GM12878 (cell line): ENCODE data around the gene SSR3. TPM values are rescaled to one million over a fixed set of nuclear protein-coding genes. Genes with fewer than 3 reads are reported as not detected.

Experiments
- ATAC-seq: fragments of 200-7000 bp; cut with Tn5 transposase; 3 replicates; pipeline ENCODE4 v1.9.1; 2020; ENCODE audit warnings: mild to moderate bottlenecking, moderate library complexity
- BruUV-seq: library from RNA; stranded (reverse); fragments of 400-500 nt; replicated peaks from 2 replicates; lab custom pipeline; 2021; lab: Mats Ljungman, UMichigan
- CTCF ChIA-PET: fragments of 300-600 bp; sonication (Branson Sonifier 250); formaldehyde crosslinking; extraction: SDS; loops from one replicate; lab custom pipeline; 2021; ENCODE audit warnings: inconsistent platforms; lab: Yijun Ruan, JAX
- POLR2A ChIA-PET: fragments of 350-600 bp; formaldehyde crosslinking; extraction: SDS; loops from one replicate; lab custom pipeline; 2021; ENCODE audit warnings: inconsistent platforms; lab: Charles Lee
- RAD21 ChIA-PET: fragments of 300-600 bp; sonication (Branson Sonifier 250); formaldehyde crosslinking; loops from one replicate; lab custom pipeline; 2023; ENCODE audit warnings: antibody characterized with exemption; ENCODE audit not compliant: unreplicated experiment; lab: Charles Lee
- SMC1A ChIA-PET: fragments of 300-600 bp; sonication (Branson Sonifier 250); formaldehyde crosslinking; loops from one replicate; lab custom pipeline; 2023; ENCODE audit not compliant: unreplicated experiment, uncharacterized antibody; lab: Charles Lee
- DNase-seq: peaks from one replicate; pipeline ENCODE4 v3.0.0-alpha.2; 2011; ENCODE audit warnings: low read depth, low spot score
- FAIRE-seq: peaks from 3 replicates; lab custom pipeline; 2011; peaks lifted over from hg19 to GRCh38; lab: Jason Lieb, UNC
- H2AFZ ChIP-seq: 2 replicates; pipeline ENCODE4 v1.6.0; 2011; ENCODE audit warnings: low read depth, low read length, control low read depth; ENCODE audit not compliant: control insufficient read depth
- H3K27ac ChIP-seq: 2 replicates; pipeline ENCODE4 v1.5.1; 2011; ENCODE audit warnings: control low read depth; ENCODE audit not compliant: control insufficient read depth, insufficient read depth
- H3K27me3 ChIP-seq, 2 experiments: replicated peaks in 1 of 2; 2 replicates each; pipeline versions ENCODE4 v1.6.0 to v1.6.1; 2011; ENCODE audit warnings: low read length in 1 of 2; ENCODE audit not compliant: control insufficient read depth in 2 of 2, insufficient read depth in 2 of 2
- H3K36me3 ChIP-seq, 2 experiments: 2 replicates each; pipeline ENCODE4 v1.5.1; 2011; ENCODE audit warnings: low read length in 1 of 2; ENCODE audit not compliant: control insufficient read depth in 2 of 2, insufficient read depth in 2 of 2
- H3K4me1 ChIP-seq: 2 replicates; pipeline ENCODE4 v1.6.1; 2011; ENCODE audit warnings: mild to moderate bottlenecking, low read length, moderate library complexity, mixed read lengths; ENCODE audit not compliant: control insufficient read depth, insufficient read depth
- H3K4me2 ChIP-seq: 2 replicates; pipeline ENCODE4 v1.6.0; 2011; ENCODE audit warnings: control low read depth; ENCODE audit not compliant: control insufficient read depth, insufficient read depth
- H3K4me3 ChIP-seq: fragments of 200-600 bp; sonication (generic); 2 replicates; pipeline ENCODE4 v1.5.1; 2016
- H3K79me2 ChIP-seq: 2 replicates; pipeline ENCODE4 v1.6.0; 2011; ENCODE audit warnings: low read length; ENCODE audit not compliant: control insufficient read depth, insufficient read depth
- H3K9ac ChIP-seq: 2 replicates; pipeline ENCODE4 v1.8.0; 2011; ENCODE audit warnings: low read length, control low read depth, mixed read lengths; ENCODE audit not compliant: control insufficient read depth, insufficient read depth
- H3K9me3 ChIP-seq: replicated peaks from 3 replicates; pipeline ENCODE4 v1.5.1; 2011; ENCODE audit warnings: mild to moderate bottlenecking, low read length; ENCODE audit not compliant: control insufficient read depth, insufficient read depth
- H4K20me1 ChIP-seq: 2 replicates; pipeline ENCODE4 v1.6.0; 2011; ENCODE audit not compliant: control insufficient read depth, insufficient read depth
- EED ChIP-seq: sonication (generic); IDR thresholded peaks from 2 replicates; pipeline ENCODE4 v1.6.1; 2016; ENCODE audit warnings: antibody characterized with exemption, low read depth
- FOXM1 ChIP-seq: IDR thresholded peaks from 2 replicates; pipeline ENCODE4 v1.6.1; 2012; ENCODE audit warnings: low read depth, mild to moderate bottlenecking, inconsistent platforms, low read length, moderate library complexity
- IKZF1 ChIP-seq: fragments of 450-650 bp; conservative IDR thresholded peaks from 2 replicates; pipeline ENCODE4 v1.6.1; 2017; ENCODE audit warnings: antibody characterized with exemption, mild to moderate bottlenecking
- NR2C1 ChIP-seq: fragments of 450-650 bp; IDR thresholded peaks from 2 replicates; pipeline ENCODE4 v1.6.1; 2017; ENCODE audit warnings: antibody characterized with exemption, mild to moderate bottlenecking, moderate library complexity
- SIN3A ChIP-seq: IDR thresholded peaks from 2 replicates; pipeline ENCODE4 v1.6.1; 2012; ENCODE audit warnings: low read depth, low read length, improper control_type of control experiment
- SIX5 ChIP-seq: IDR thresholded peaks from 2 replicates; pipeline ENCODE4 v1.6.1; 2011; ENCODE audit warnings: mild to moderate bottlenecking, low read depth, low read length, moderate library complexity; ENCODE audit not compliant: severe bottlenecking
- TCF7 ChIP-seq: IDR thresholded peaks from 2 replicates; pipeline ENCODE4 v1.6.1; 2014; ENCODE audit warnings: antibody characterized with exemption, borderline replicate concordance
- ZBTB33 ChIP-seq: fragments of 450-650 bp; IDR thresholded peaks from 2 replicates; pipeline ENCODE4 v1.6.1; 2017; ENCODE audit warnings: mild to moderate bottlenecking
- WGBS: methylation state at CpG from one replicate; pipeline ENCODE4 v1.1.6; 2016; ENCODE audit warnings: low lambda C conversion rate; ENCODE audit not compliant: insufficient replicate concordance, insufficient coverage; ENCODE audit errors: missing lambda C conversion rate; 5-methylcytosine and 5-hydroxymethylcytosine counted together
- in situ Hi-C: fragments of 300-500 bp; cut with MboI; formaldehyde crosslinking; loops from 9 replicates; pipeline ENCODE4 v1.14.3; 2018; ENCODE audit warnings: mixed read lengths
- intact Hi-C: fragments of 100-400 bp; cut with micrococcal nuclease; formaldehyde crosslinking; loops from one replicate; pipeline ENCODE4 v1.14.2; 2022; ENCODE audit not compliant: unreplicated experiment
- polyA plus RNA-seq, 11 experiments: library from polyadenylated mRNA; depleted of rRNA in 4 of 11; unstranded in 6 of 11; stranded (reverse) in 5 of 11; fragments of >200 nt; fragmentation: Nextera tagmentation in 4 of 11; fragmentation: Illumina TruSeq in 1 of 11; extraction: Ambion mirVana in 4 of 11; extraction: Trizol in 1 of 11; gene quantifications; 1 replicate in 1 of 11; 2 replicates in 10 of 11; pipeline versions ENCODE4 v1.2.1 to v1.2.3, GENCODE V29; 2011 to 2016; ENCODE audit warnings: inconsistent platforms in 2 of 11, missing spikeins in 2 of 11, low read depth in 1 of 11
- total RNA-seq, 4 experiments: library from RNA; depleted of rRNA in 3 of 4; stranded (reverse); fragments of >200 nt in 3 of 4; fragmentation: Illumina TruSeq in 1 of 4; extraction: Trizol in 1 of 4; gene quantifications; 2 replicates each; pipeline versions ENCODE4 v1.2.1 to v1.2.3, GENCODE V29; 2013 to 2021

The SSR3 gene
- total and polyA plus RNA-seq, 10 of the 15 experiments (the other 5 are each of a cell fraction or from before 2014, with no cell fraction given), result 133 to 345 (median 191) TPM

- TF ChIP-seq ZBTB33, result no peak
These were observed 29.1 kb downstream of the SSR3 start (continued) for GRCh38 chr3:156525808-156526207.

- DNase-seq (no peak), FAIRE-seq (no peak), ATAC-seq (no peak)
- Histone ChIP-seq H3K4me3 (no peak overlapping the region), H3K36me3 (no peaks in the 10 kb centered on the region), H3K4me2 (no peak overlapping the region), H2AFZ (no peak overlapping the region), H3K27me3 (no peaks in the 10 kb centered on the region), H3K27ac (no peak overlapping the region), H3K9ac (no peak overlapping the region), H3K4me1 (no peaks in the 10 kb centered on the region), H3K9me3 (no peaks in the 10 kb centered on the region), H4K20me1 (no peaks in the 10 kb centered on the region), H3K79me2 (no peaks in the 10 kb centered on the region)
- intact Hi-C loops, result no loop called here
- no peak for TF ChIP-seq EED
- TF ChIP-seq NR2C1, result no peak
- no peak for TF ChIP-seq FOXM1
- no peak for TF ChIP-seq SIX5
- no peak for TF ChIP-seq TCF7
- TF ChIP-seq SIN3A, result no peak
- no peak for TF ChIP-seq IKZF1
- ChIA-PET RAD21 (no interaction called here), POLR2A (no interaction called here), CTCF (interaction anchor here (1.1 kb wide), 1 partner anchor 370 kb away, joined by 3 read pairs; no protein-coding TSS in a partner anchor), SMC1A (interaction anchor here (0.6 to 0.7 kb wide), 2 partner anchors 50 to 547 kb away, joined by 3 read pairs; no protein-coding TSS in a partner anchor)
- in situ Hi-C loops, result no loop called here
- WGBS, result 99% methylated on average over 4 of the region's 4 CpGs
- no TSS peak for BruUV-seq
These were observed 32.2 kb downstream of the SSR3 start for GRCh38 chr3:156522673-156523072.
